Stimulated activated effector memory CD8-positive, alpha-beta T cell treated with anti-CD3 and anti-CD28 coated beads, Interleukin-12 subunit alpha, Interleukin-12 subunit beta, amount 100 ng/mL, for 72 hours (primary cell): ENCODE data around the gene FUT8.

Experiments
- ATAC-seq: fragments of 150-1000 bp; cut with Tn5 transposase; 2 replicates; pipeline ENCODE4 v1.10.0; 2021
- DNase-seq, 2 donors: peaks; one replicate each; pipeline ENCODE4 v3.0.0; 2021 to 2022; ENCODE audit warnings: low spot score in 2 of 2
- H3K27ac Mint-ChIP-seq: one replicate; pipeline ENCODE4 v1.8.0; 2022; ENCODE audit warnings: mild to moderate bottlenecking, mixed read lengths
- H3K36me3 Mint-ChIP-seq: one replicate; pipeline ENCODE4 v1.8.0; 2022; ENCODE audit warnings: mild to moderate bottlenecking, mixed read lengths
- H3K4me1 Mint-ChIP-seq: one replicate; pipeline ENCODE4 v1.8.0; 2022; ENCODE audit warnings: mixed read lengths
- H3K4me3 Mint-ChIP-seq: one replicate; pipeline ENCODE4 v1.8.0; 2022; ENCODE audit warnings: mild to moderate bottlenecking, mixed read lengths
- H3K9me3 Mint-ChIP-seq: one replicate; pipeline ENCODE4 v1.8.0; 2022; ENCODE audit warnings: mixed read lengths

Gene FUT8

DNA sequence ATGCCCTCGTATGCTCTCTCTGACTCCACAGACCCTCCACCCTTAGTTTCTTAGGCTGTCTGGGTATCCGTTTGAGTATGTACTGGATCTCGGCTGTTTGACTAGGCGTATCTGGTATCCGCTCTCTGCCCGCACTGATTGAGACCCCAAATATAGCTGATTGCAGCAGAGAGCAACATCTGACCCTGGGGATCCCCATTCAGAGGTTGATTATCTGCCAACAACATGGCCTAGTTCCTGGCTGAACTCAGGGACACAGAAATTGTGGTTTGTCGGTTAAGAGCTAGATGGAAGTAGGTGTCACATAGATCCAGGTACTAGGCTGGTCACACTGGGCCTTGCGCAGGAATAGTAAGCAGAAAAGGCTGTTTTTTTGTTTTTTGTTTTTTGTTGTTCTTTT is 359.9 kb downstream of the FUT8 start:
- no peaks in the 10 kb centered on the region for H3K9me3 Mint-ChIP-seq
- H3K27ac Mint-ChIP-seq = no peak overlapping the region
- no peak overlapping the region for H3K4me3 Mint-ChIP-seq
- no peaks in the 10 kb centered on the region for H3K4me1 Mint-ChIP-seq
- H3K36me3 Mint-ChIP-seq = no peaks in the 10 kb centered on the region
- ATAC-seq = no peak
- DNase-seq = no peak

- no peak for ATAC-seq
- Mint-ChIP-seq H3K9me3 (no peaks in the 10 kb centered on the region), H3K36me3 (no peaks in the 10 kb centered on the region), H3K4me1 (no peaks in the 10 kb centered on the region), H3K27ac (no peak overlapping the region), H3K4me3 (no peak overlapping the region)
- DNase-seq = no peak
Observed at GRCh38 chr14:65772921-65773574, 360.5 kb downstream of the FUT8 start.

DNA sequence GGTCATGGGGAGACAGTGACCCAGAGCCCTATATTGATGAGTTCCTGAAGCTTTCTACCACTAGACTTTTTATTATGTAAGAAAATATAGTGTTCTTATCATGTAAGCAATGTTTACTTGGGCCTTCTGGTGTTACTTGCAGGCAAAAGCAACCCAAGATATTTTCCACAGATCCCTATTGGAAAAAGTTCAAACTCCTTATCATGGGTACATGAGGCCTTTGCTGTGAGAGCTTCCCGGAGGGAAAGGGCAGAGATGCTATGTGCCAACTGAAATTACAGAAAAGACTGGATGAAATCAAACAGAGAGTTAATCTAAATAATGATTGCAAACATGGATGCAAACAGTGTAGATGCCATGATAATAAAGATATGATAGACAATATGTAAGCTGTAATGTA is 361.5 kb downstream of the FUT8 start:
- no peak overlapping the region for H3K4me3 Mint-ChIP-seq
- H3K9me3 Mint-ChIP-seq = no peaks in the 10 kb centered on the region
- H3K36me3 Mint-ChIP-seq = no peaks in the 10 kb centered on the region
- H3K27ac Mint-ChIP-seq = no peak overlapping the region
- ATAC-seq (no peak), DNase-seq (no peak)
- H3K4me1 Mint-ChIP-seq = no peaks in the 10 kb centered on the region

DNA sequence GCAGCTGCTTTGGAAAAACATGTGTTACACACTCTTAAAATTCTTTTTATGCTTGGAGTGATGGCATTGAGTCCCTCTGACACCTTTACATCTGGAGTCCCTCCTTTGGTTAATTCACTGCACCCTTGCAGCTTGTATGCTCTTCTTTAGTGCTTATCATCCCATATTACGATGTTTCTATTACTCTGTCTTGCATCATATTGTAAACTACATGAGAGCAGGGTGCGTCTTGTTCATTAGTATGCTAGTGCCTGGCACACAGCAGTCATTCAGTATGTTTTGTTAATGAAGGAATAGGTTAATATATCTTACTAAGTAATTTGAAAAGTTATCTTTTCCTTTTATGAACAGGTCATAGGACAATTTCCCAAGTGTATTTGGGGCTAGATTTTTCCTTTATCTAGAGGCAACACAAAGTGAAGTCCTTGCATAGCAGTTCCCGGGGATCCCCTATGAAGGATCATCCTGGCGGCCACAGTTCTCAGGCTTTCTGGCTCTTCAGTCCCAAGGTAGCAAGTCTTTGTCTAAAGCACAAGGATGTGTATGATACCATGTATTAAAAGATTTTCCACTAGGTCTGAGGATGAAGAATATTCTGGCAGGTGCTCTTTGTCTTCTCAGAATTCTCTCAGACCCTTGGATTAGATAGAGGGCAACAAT is 363.8 kb downstream of the FUT8 start:
- Mint-ChIP-seq H3K36me3 (no peaks in the 10 kb centered on the region), H3K9me3 (no peaks in the 10 kb centered on the region), H3K4me3 (no peak overlapping the region), H3K4me1 (no peaks in the 10 kb centered on the region), H3K27ac (no peak overlapping the region)
- DNase-seq (no peak), ATAC-seq (no peak)

- DNase-seq (no peak), ATAC-seq (no peak)
- Mint-ChIP-seq H3K4me3 (no peak overlapping the region), H3K36me3 (no peaks in the 10 kb centered on the region), H3K27ac (no peak overlapping the region), H3K9me3 (no peaks in the 10 kb centered on the region), H3K4me1 (no peaks in the 10 kb centered on the region)
Observed at GRCh38 chr14:65780566-65780965, 368.0 kb downstream of the FUT8 start.

DNA sequence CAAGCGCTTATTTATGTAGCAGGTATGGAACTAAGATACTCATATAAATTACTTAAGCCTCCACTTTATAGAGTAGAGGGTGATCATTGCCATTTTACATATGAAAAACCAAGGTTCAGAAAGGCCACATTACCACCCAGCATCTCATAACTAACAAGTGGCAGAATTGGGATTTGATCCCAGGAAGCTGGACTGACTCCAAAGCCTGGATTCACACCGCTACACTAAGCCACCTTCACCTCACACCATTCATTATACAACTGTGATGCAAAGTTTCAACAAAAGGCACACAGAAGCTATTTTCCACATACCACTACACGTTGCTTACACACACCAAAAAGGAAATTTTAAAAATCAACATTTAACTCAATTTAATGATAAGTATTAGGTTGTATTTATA is 370.6 kb downstream of the FUT8 start:
- no peaks in the 10 kb centered on the region for H3K36me3 Mint-ChIP-seq
- ATAC-seq = no peak
- H3K4me1 Mint-ChIP-seq = no peaks in the 10 kb centered on the region
- no peaks in the 10 kb centered on the region for H3K9me3 Mint-ChIP-seq
- no peak overlapping the region for H3K4me3 Mint-ChIP-seq
- H3K27ac Mint-ChIP-seq = no peak overlapping the region
- DNase-seq = no peak

- DNase-seq = no peak
- H3K4me3 Mint-ChIP-seq = no peak overlapping the region
- no peaks in the 10 kb centered on the region for H3K9me3 Mint-ChIP-seq
- no peak overlapping the region for H3K27ac Mint-ChIP-seq
- H3K36me3 Mint-ChIP-seq = no peaks in the 10 kb centered on the region
- no peaks in the 10 kb centered on the region for H3K4me1 Mint-ChIP-seq
- ATAC-seq = no peak
Observed at GRCh38 chr14:65783576-65783975, 371.0 kb downstream of the FUT8 start.

DNA sequence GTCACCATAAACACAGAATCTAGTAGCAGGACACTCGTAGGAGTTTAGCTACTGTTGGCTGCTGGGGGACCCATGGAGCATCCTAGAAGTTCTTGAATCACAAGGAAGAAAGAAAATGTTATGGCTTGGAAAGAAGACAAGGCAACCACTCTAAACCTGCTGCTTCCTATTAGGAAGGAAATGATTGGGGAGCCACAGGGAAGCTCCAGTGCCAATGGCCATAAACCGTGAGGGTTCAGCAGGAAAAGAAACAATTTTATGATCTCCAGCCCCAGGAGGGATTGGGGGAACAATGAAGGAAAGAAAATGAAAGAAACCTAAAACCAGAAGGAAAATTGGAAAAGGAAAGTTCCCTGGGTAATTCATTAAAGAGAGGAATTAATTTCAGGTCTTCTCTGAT is 372.0 kb downstream of the FUT8 start:
- no peak for DNase-seq
- Mint-ChIP-seq H3K4me1 (no peaks in the 10 kb centered on the region), H3K27ac (no peak overlapping the region), H3K4me3 (no peak overlapping the region), H3K36me3 (no peaks in the 10 kb centered on the region), H3K9me3 (no peaks in the 10 kb centered on the region)
- ATAC-seq = no peak

DNA sequence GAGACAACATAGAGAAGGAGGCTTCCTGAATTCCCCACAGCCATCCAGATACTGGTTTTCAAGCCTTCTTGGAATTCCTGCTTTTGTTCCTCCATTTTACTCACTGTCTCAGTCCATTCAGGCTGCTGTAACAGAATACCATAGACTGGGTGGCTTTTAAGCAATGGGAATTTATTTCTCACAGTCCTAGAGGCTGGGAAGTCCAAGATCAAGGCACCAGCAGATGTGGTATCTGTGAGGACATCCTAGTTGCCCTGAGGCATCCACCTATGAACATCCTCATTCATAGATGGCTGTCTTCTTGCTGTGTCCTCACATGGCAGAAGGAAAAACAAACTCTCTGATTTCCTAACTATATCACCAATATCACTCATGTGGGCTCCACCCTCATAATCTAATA is 374.9 kb downstream of the FUT8 start:
- DNase-seq = no peak
- no peak overlapping the region for H3K27ac Mint-ChIP-seq
- H3K4me1 Mint-ChIP-seq = no peaks in the 10 kb centered on the region
- H3K4me3 Mint-ChIP-seq = no peak overlapping the region
- H3K36me3 Mint-ChIP-seq = no peaks in the 10 kb centered on the region
- ATAC-seq = no peak
- no peaks in the 10 kb centered on the region for H3K9me3 Mint-ChIP-seq

GRCh38 chr14:65788876-65789275 is 376.3 kb downstream of the FUT8 start:
- DNase-seq = no peak
- H3K9me3 Mint-ChIP-seq = no peaks in the 10 kb centered on the region
- H3K4me3 Mint-ChIP-seq = no peak overlapping the region
- no peaks in the 10 kb centered on the region for H3K4me1 Mint-ChIP-seq
- H3K36me3 Mint-ChIP-seq = no peaks in the 10 kb centered on the region
- no peak for ATAC-seq
- no peak overlapping the region for H3K27ac Mint-ChIP-seq

DNA sequence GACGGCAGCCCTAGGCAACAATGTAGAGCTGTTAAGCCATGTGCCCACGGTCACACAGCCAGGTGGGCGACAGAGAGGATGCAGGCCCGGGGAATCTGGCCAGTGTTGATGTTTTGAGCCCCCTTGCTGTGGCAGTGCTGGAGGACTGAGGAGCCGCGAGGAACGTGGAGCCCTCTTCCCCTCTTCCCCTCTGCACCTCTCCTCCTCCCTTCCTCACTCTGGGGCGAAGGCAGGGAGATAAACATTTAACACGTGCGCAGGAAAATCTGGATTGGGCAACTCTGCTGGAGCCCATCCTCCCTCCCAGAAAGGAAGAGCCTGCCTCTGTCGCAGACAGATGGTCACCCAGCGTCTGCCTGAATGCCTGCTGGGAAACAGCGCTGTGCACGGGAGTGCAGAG is 376.8 kb downstream of the FUT8 start:
- H3K9me3 Mint-ChIP-seq = no peaks in the 10 kb centered on the region
- H3K36me3 Mint-ChIP-seq = no peaks in the 10 kb centered on the region
- ATAC-seq (no peak), DNase-seq (no peak)
- H3K4me1 Mint-ChIP-seq = no peaks in the 10 kb centered on the region
- no peak overlapping the region for H3K4me3 Mint-ChIP-seq
- H3K27ac Mint-ChIP-seq = no peak overlapping the region

DNA sequence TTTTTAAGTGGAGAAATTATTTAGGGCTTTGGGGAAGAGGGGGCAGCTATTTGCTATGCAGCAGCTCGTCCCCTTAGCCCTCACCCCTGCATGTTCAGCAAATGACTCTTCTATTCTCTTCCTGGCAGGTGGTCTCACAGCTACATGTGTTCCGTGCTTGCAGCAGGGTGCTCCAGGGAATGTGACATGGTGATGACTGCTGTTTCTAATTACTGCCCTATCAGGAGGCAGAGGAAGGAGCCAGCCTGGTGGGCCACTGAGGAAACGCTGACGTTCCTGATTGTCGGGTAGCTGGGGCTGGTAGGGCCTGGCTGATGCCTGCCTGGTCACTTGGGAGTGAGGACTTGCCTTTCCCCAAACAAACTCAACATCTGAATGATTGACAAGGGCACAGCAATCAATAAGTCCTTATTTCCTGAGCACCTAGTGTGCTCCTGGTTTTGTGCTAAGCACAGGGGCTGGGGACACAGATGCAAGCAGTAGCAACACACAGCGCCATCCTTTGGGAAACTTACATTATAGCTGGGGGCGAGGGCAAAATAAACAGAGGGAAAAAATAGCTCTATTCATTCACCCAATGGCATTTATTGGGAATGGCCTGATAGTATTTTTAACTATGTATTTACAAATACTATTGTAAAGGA is 377.8 kb downstream of the FUT8 start:
- H3K27ac Mint-ChIP-seq = no peak overlapping the region
- DNase-seq = no peak
- no peaks in the 10 kb centered on the region for H3K36me3 Mint-ChIP-seq
- no peak overlapping the region for H3K4me3 Mint-ChIP-seq
- ATAC-seq = no peak
- no peaks in the 10 kb centered on the region for H3K4me1 Mint-ChIP-seq
- no peaks in the 10 kb centered on the region for H3K9me3 Mint-ChIP-seq

- Mint-ChIP-seq H3K27ac (no peak overlapping the region), H3K4me3 (no peak overlapping the region), H3K36me3 (no peaks in the 10 kb centered on the region), H3K9me3 (no peaks in the 10 kb centered on the region), H3K4me1 (no peaks in the 10 kb centered on the region)
- no peak for DNase-seq
- ATAC-seq = peak; percentile 92
Observed at GRCh38 chr14:65791191-65791981, 378.9 kb downstream of the FUT8 start.

DNA sequence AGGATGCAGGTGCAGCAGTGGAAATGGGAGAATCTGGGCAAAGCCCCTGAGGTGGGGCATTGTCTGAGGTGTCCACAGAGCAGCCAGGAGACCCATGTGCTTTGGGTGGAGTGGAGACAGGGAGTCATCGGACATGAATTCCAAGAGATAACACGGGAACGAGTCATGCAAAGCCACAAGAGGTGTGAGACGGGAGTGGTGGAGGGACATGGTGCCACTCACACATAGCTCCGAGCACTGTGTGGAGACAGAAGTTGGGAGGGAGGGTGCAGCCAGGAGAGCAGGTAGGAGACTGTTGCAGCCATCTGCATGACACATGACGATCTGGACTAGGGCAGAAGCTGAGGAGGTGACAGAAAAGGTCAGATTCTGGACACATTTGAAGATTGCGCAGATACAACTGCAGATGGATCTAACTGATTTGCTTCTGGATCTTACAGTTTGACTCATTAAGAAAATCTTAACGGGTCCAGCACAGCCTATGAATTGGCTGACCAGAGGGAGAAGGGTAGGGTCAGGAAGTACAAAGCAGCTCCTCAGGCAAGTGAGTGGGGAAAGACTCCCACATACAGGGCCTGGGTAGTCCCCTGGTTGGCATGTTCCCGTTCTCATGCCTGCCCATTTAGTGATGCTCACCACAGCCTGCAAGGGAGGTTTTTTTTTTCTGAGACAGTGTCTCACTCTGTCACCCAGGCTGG is 379.8 kb downstream of the FUT8 start:
- no peaks in the 10 kb centered on the region for H3K4me1 Mint-ChIP-seq
- no peaks in the 10 kb centered on the region for H3K9me3 Mint-ChIP-seq
- no peak overlapping the region for H3K4me3 Mint-ChIP-seq
- no peak overlapping the region for H3K27ac Mint-ChIP-seq
- ATAC-seq (no peak), DNase-seq (no peak)
- H3K36me3 Mint-ChIP-seq = no peaks in the 10 kb centered on the region
